HG03097 (cell line): Measurements from ENCODE around the gene LAMB3.

Experiments
- ATAC-seq: cut with Tn5 transposase; IDR thresholded peaks from one replicate; pipeline ENCODE4 v1.9.1; 2021; ENCODE audit not compliant: unreplicated experiment, low FRiP score

LAMB3 gene

GRCh38 chr1:209635850-209636249 lies 16.4 kb downstream of the LAMB3 start:
- ATAC-seq, result no peak

- ATAC-seq, result no peak
Measured at GRCh38 chr1:209634005-209634737, 18.1 kb downstream of the LAMB3 start.

- no peak for ATAC-seq
Measured at GRCh38 chr1:209633335-209633997, 18.8 kb downstream of the LAMB3 start.

GRCh38 chr1:209630383-209631225 lies 21.6 kb downstream of the LAMB3 start:
- ATAC-seq, result no peak

- no peak for ATAC-seq
Measured at GRCh38 chr1:209629621-209630382, 22.4 kb downstream of the LAMB3 start.

GRCh38 chr1:209628618-209629299 lies 23.5 kb downstream of the LAMB3 start:
- ATAC-seq, result no peak

- no peak for ATAC-seq
Measured at GRCh38 chr1:209627732-209628196, 24.5 kb downstream of the LAMB3 start.

GRCh38 chr1:209627027-209627731 lies 25.0 kb downstream of the LAMB3 start:
- no peak for ATAC-seq

GRCh38 chr1:209626346-209627026 lies 25.7 kb downstream of the LAMB3 start:
- no peak for ATAC-seq

- no peak for ATAC-seq
Measured at GRCh38 chr1:209625791-209626285, 26.4 kb downstream of the LAMB3 start.

GRCh38 chr1:209624558-209625549 lies 27.4 kb downstream of the LAMB3 start:
- ATAC-seq, result no peak

- no peak for ATAC-seq
Measured at GRCh38 chr1:209622841-209623829, 29.1 kb downstream of the LAMB3 start.

GRCh38 chr1:209621741-209622655 lies 30.2 kb downstream of the LAMB3 start:
- ATAC-seq, result no peak

GRCh38 chr1:209621286-209621685 lies 30.9 kb downstream of the LAMB3 start:
- ATAC-seq, result no peak

GRCh38 chr1:209620487-209620884 lies 31.7 kb downstream of the LAMB3 start:
- no peak for ATAC-seq
